ENCODE results near the gene GMPR2.

The GMPR2 gene

DNA sequence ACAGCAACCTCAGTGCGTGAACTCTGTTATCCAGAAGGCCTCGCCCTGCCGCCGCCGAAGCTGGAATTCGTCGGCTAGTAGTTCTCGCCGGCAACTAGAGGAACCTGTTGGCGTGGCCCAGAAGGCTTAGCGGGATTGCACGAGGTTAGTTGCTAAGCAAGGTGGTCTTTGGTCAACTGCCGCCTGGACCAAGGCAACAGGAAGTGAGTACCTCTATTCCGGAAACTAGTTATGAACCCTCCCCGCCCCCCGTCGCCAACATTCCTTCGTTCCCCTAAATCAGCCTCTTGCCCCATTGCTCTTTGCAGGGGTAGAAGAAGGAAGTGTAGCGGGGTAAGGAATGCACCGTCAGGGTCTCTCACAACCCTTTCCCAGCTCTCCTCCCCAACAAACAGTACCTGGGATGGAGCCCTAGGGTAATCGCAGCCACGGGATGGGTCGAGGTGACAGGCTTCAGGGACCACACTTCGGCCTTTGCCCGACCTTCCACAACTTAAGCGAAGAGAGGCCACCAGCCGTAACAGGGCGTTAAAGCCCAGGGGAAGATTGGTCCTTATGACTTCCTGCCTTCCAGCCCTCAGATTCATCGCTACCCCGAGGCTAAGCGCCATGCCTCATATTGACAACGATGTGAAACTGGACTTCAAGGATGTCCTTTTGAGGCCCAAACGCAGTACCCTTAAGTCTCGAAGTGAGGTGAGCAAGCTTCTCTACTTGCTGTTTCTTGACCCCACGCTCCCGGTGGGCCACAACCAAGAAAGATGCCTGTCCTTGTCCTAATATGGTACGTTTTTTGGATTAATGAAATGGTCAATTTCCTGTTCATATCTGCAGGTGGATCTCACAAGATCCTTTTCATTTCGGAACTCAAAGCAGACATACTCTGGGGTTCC, at the start of gene GMPR2:
Gene GMPR2 (plus strand): TSS at position 285 of the 893 bp plus-strand sequence. CDS start 325 bp downstream, at position 610.
- DNase-seq, result no peak
- Histone ChIP-seq H4K20me1 (ENCODE audit: insufficient read depth, low read length) (peaks cover 4% of the 10 kb centered on the region; the same call in 1 of the 2 replicates), H3K4me1 (ENCODE audit: insufficient read depth, low read length) (peaks cover 42% of the 10 kb centered on the region), H3K4me3 (ENCODE audit: low read depth in 1 of 2, low read length in 2 of 2) (peak within 1 kb of the TSS; percentile 52 to 75), H3K36me3 (ENCODE audit: insufficient read depth, low read length) (peaks cover 52% of the 10 kb centered on the region), H3K9ac (ENCODE audit: low read depth, low read length) (peak within 1 kb of the TSS; percentile 67), H2AFZ (ENCODE audit: low read depth, low read length) (peak within 1 kb of the TSS; percentile 80), H3K79me2 (ENCODE audit: insufficient read depth, low read length) (peaks cover 69% of the 10 kb centered on the region), H3K9me3 (ENCODE audit: insufficient read depth, low read length, severe bottlenecking) (no peaks in the 10 kb centered on the region), H3K27ac (ENCODE audit: low read length) (peak within 1 kb of the TSS; percentile 89), H3K27me3 (ENCODE audit: insufficient read depth, low read length, poor library complexity) (no peaks in the 10 kb centered on the region), H3K4me2 (ENCODE audit: insufficient read depth, low read length) (peak within 1 kb of the TSS; percentile 99)
- ATAC-seq (ENCODE audit: insufficient read depth, low read depth), result peak; percentile 58
- TF ChIP-seq, protein P1, sequence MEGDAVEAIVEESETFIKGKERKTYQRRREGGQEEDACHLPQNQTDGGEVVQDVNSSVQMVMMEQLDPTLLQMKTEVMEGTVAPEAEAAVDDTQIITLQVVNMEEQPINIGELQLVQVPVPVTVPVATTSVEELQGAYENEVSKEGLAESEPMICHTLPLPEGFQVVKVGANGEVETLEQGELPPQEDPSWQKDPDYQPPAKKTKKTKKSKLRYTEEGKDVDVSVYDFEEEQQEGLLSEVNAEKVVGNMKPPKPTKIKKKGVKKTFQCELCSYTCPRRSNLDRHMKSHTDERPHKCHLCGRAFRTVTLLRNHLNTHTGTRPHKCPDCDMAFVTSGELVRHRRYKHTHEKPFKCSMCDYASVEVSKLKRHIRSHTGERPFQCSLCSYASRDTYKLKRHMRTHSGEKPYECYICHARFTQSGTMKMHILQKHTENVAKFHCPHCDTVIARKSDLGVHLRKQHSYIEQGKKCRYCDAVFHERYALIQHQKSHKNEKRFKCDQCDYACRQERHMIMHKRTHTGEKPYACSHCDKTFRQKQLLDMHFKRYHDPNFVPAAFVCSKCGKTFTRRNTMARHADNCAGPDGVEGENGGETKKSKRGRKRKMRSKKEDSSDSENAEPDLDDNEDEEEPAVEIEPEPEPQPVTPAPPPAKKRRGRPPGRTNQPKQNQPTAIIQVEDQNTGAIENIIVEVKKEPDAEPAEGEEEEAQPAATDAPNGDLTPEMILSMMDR (IDR thresholded peaks at IDR 0.05; ENCODE audit: borderline replicate concordance, extremely low read depth, low read length, poor library complexity, severe bottlenecking), result no peak
- no peak for TF ChIP-seq EZH2 (IDR thresholded peaks at IDR 0.05; ENCODE audit: borderline replicate concordance, low read depth, low read length, severe bottlenecking)

DNA sequence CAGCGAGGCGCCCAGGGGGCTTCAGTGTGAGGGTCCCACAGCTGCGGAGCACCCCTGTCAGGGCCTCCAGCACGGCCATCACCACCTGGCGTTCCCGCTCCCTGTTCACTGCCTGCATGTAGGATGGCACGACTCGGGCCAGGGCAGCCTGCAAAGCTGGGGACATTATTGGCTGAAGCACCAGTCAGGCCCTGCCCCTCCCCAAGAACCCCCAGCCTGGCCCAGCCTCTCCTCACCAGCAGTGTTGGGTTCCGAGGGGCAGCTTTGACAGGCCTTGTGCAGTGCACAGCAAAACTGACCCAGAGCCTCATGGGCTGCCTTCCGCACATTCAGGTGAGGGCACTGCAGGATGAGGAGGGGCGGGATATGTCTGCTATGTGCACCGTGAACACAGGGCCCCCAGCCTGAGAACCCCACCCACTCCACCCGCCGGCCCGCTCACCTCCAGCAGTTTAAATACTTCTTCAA, 49.7 kb upstream of the GMPR2 start:
- DNase-seq, result no peak
- H3K27ac ChIP-seq (ENCODE audit: low read length), result no peak overlapping the region
- no peak for TF ChIP-seq EZH2 (IDR thresholded peaks at IDR 0.05; ENCODE audit: borderline replicate concordance, low read depth, low read length, severe bottlenecking)
- TF ChIP-seq, protein P1 (IDR thresholded peaks at IDR 0.05; ENCODE audit: borderline replicate concordance, extremely low read depth, low read length, poor library complexity, severe bottlenecking), result no peak
- no peak overlapping the region for H3K4me3 ChIP-seq (ENCODE audit: low read depth in 1 of 2, low read length in 2 of 2)
- peaks cover 23% of the 10 kb centered on the region; the same call in 1 of the 2 replicates for H4K20me1 ChIP-seq (ENCODE audit: insufficient read depth, low read length)
- H3K4me2 ChIP-seq (ENCODE audit: insufficient read depth, low read length), result no peak overlapping the region
- H3K36me3 ChIP-seq (ENCODE audit: insufficient read depth, low read length), result peaks cover 89% of the 10 kb centered on the region
- no peaks in the 10 kb centered on the region for H3K27me3 ChIP-seq (ENCODE audit: insufficient read depth, low read length, poor library complexity)
- H3K9me3 ChIP-seq (ENCODE audit: insufficient read depth, low read length, severe bottlenecking), result no peaks in the 10 kb centered on the region
- ATAC-seq (ENCODE audit: insufficient read depth, low read depth), result no peak
- no peak overlapping the region for H3K9ac ChIP-seq (ENCODE audit: low read depth, low read length)
- H3K79me2 ChIP-seq (ENCODE audit: insufficient read depth, low read length), result peaks cover 16% of the 10 kb centered on the region; the same call in 1 of the 2 replicates
- no peak overlapping the region for H2AFZ ChIP-seq (ENCODE audit: low read depth, low read length)
- H3K4me1 ChIP-seq (ENCODE audit: insufficient read depth, low read length), result peaks cover 15% of the 10 kb centered on the region

- no peak overlapping the region for H3K4me2 ChIP-seq (ENCODE audit: insufficient read depth, low read length)
- H4K20me1 ChIP-seq (ENCODE audit: insufficient read depth, low read length), result peaks cover 22% of the 10 kb centered on the region; the same call in 1 of the 2 replicates
- H3K4me1 ChIP-seq (ENCODE audit: insufficient read depth, low read length), result peaks cover 26% of the 10 kb centered on the region
- ATAC-seq (ENCODE audit: insufficient read depth, low read depth) (no peak), DNase-seq (no peak)
- no peaks in the 10 kb centered on the region for H3K27me3 ChIP-seq (ENCODE audit: insufficient read depth, low read length, poor library complexity)
- H3K79me2 ChIP-seq (ENCODE audit: insufficient read depth, low read length), result peaks cover 18% of the 10 kb centered on the region
- H3K9ac ChIP-seq (ENCODE audit: low read depth, low read length), result no peak overlapping the region
- H3K4me3 ChIP-seq (ENCODE audit: low read depth in 1 of 2, low read length in 2 of 2), result no peak overlapping the region
- H3K36me3 ChIP-seq (ENCODE audit: insufficient read depth, low read length), result peaks cover 78% of the 10 kb centered on the region
- no peak for TF ChIP-seq EZH2 (IDR thresholded peaks at IDR 0.05; ENCODE audit: borderline replicate concordance, low read depth, low read length, severe bottlenecking)
- TF ChIP-seq, protein P1 (IDR thresholded peaks at IDR 0.05; ENCODE audit: borderline replicate concordance, extremely low read depth, low read length, poor library complexity, severe bottlenecking), result no peak
- no peak overlapping the region for H3K27ac ChIP-seq (ENCODE audit: low read length)
- no peak overlapping the region for H2AFZ ChIP-seq (ENCODE audit: low read depth, low read length)
- no peaks in the 10 kb centered on the region for H3K9me3 ChIP-seq (ENCODE audit: insufficient read depth, low read length, severe bottlenecking)
These were observed 48.4 kb upstream of the GMPR2 start for GRCh38 chr14:24184104-24184970.
